H9 (cell line): ENCODE measurements around the gene ZBTB16. TPM values are rescaled to one million over a fixed set of nuclear protein-coding genes. Genes with fewer than 3 reads are reported as not detected.

ENCODE experiments used
- DNase-seq: peaks from one replicate; pipeline ENCODE4 v3.0.0-alpha.2; 2017
- H2AFZ ChIP-seq: one replicate; pipeline ENCODE4 v1.6.1; 2013; ENCODE audit warnings: mild to moderate bottlenecking, low read length, control low read depth, moderate library complexity
- H2AK5ac ChIP-seq: 2 replicates; pipeline ENCODE4 v1.6.1; 2013; ENCODE audit warnings: low read length, control low read depth, mixed read lengths; ENCODE audit not compliant: insufficient read length
- H2BK120ac ChIP-seq: one replicate; pipeline ENCODE4 v1.6.1; 2013; ENCODE audit warnings: low read depth, mild to moderate bottlenecking, low read length, control low read depth, inconsistent platforms; ENCODE audit not compliant: poor library complexity, severe bottlenecking
- H2BK12ac ChIP-seq: 2 replicates; pipeline ENCODE4 v1.6.1; 2013; ENCODE audit warnings: low read length, control low read depth, mixed read lengths, low read depth; ENCODE audit not compliant: insufficient read length
- H2BK15ac ChIP-seq: 2 replicates; pipeline ENCODE4 v1.6.1; 2013; ENCODE audit warnings: low read depth, low read length, control low read depth
- H2BK20ac ChIP-seq: one replicate; pipeline ENCODE4 v1.6.1; 2013; ENCODE audit warnings: low read depth, mild to moderate bottlenecking, low read length, control low read depth, inconsistent platforms; ENCODE audit not compliant: poor library complexity, severe bottlenecking
- H2BK5ac ChIP-seq: 2 replicates; pipeline ENCODE4 v1.6.1; 2013; ENCODE audit warnings: low read length, control low read depth, mixed read lengths; ENCODE audit not compliant: insufficient read length
- H3K14ac ChIP-seq: 2 replicates; pipeline ENCODE4 v1.6.1; 2013; ENCODE audit warnings: low read length, control low read depth; ENCODE audit not compliant: insufficient read depth
- H3K18ac ChIP-seq: 2 replicates; pipeline ENCODE4 v1.6.1; 2013; ENCODE audit warnings: low read depth, mild to moderate bottlenecking, mixed read lengths, low read length, control low read depth; ENCODE audit not compliant: insufficient read length
- H3K23ac ChIP-seq: 2 replicates; pipeline ENCODE4 v1.6.1; 2013; ENCODE audit warnings: low read length, control low read depth, mixed read lengths, low read depth; ENCODE audit not compliant: insufficient read length
- H3K23me2 ChIP-seq: 2 replicates; pipeline ENCODE4 v1.6.1; 2013; ENCODE audit warnings: low read depth, mild to moderate bottlenecking, mixed read lengths, low read length, control low read depth; ENCODE audit not compliant: insufficient read length, poor library complexity, severe bottlenecking
- H3K27ac ChIP-seq: 2 replicates; pipeline ENCODE4 v1.5.1; 2013; ENCODE audit warnings: low read length, control low read depth, mixed read lengths, low read depth; ENCODE audit not compliant: insufficient read length
- H3K27me3 ChIP-seq: 2 replicates; pipeline ENCODE4 v1.6.1; 2013; ENCODE audit warnings: low read length, control low read depth, inconsistent platforms; ENCODE audit not compliant: insufficient read depth
- H3K4ac ChIP-seq: 2 replicates; pipeline ENCODE4 v1.6.1; 2013; ENCODE audit warnings: low read depth, mild to moderate bottlenecking, control low read depth, inconsistent platforms, low read length, moderate library complexity
- H3K4me1 ChIP-seq: 2 replicates; pipeline ENCODE4 v1.6.1; 2013; ENCODE audit warnings: low read length, control low read depth, inconsistent platforms; ENCODE audit not compliant: insufficient read depth
- H3K4me2 ChIP-seq: 2 replicates; pipeline ENCODE4 v1.6.1; 2013; ENCODE audit warnings: low read length, control low read depth, mixed read lengths; ENCODE audit not compliant: insufficient read length, insufficient read depth
- H3K56ac ChIP-seq: 2 replicates; pipeline ENCODE4 v1.6.1; 2013; ENCODE audit warnings: low read depth, mild to moderate bottlenecking, mixed read lengths, low read length, control low read depth; ENCODE audit not compliant: insufficient read length
- H3K79me1 ChIP-seq: 2 replicates; pipeline ENCODE4 v1.6.1; 2013; ENCODE audit warnings: low read depth, mild to moderate bottlenecking, moderate library complexity, low read length, control low read depth, inconsistent platforms; ENCODE audit not compliant: insufficient read depth, poor library complexity, severe bottlenecking
- H3K79me2 ChIP-seq: 2 replicates; pipeline ENCODE4 v1.6.1; 2013; ENCODE audit warnings: low read length, control low read depth, inconsistent platforms; ENCODE audit not compliant: insufficient read depth
- H3K9ac ChIP-seq: 2 replicates; pipeline ENCODE4 v1.6.1; 2013; ENCODE audit warnings: low read length, control low read depth, mixed read lengths; ENCODE audit not compliant: insufficient read length; ENCODE audit errors: extremely low read depth
- H3K9me3 ChIP-seq: one replicate; pipeline ENCODE4 v1.6.1; 2013; ENCODE audit warnings: low read depth, low read length, inconsistent platforms; ENCODE audit not compliant: control insufficient read depth
- H3T11ph ChIP-seq: one replicate; pipeline ENCODE4 v1.6.1; 2013; ENCODE audit warnings: mild to moderate bottlenecking, low read length, control low read depth, inconsistent platforms
- H4K20me1 ChIP-seq: one replicate; pipeline ENCODE4 v1.6.1; 2013; ENCODE audit not compliant: control insufficient read depth, insufficient read length, insufficient read depth
- H4K5ac ChIP-seq: 2 replicates; pipeline ENCODE4 v1.6.1; 2013; ENCODE audit warnings: low read depth, mild to moderate bottlenecking, mixed read lengths, low read length, control low read depth; ENCODE audit not compliant: insufficient read length
- H4K8ac ChIP-seq: replicated peaks from 2 replicates; pipeline ENCODE4 v1.6.1; 2013; ENCODE audit warnings: low read length, control low read depth, mixed read lengths, low read depth; ENCODE audit not compliant: insufficient read length
- H4K91ac ChIP-seq: 2 replicates; pipeline ENCODE4 v1.6.1; 2013; ENCODE audit warnings: low read depth, mild to moderate bottlenecking, moderate library complexity, mixed read lengths, low read length, control low read depth; ENCODE audit not compliant: insufficient read length
- H3K27ac Mint-ChIP-seq, 3 experiments: 2 replicates in 2 of 3; 3 replicates in 1 of 3; pipeline ENCODE4 v1.8.0; 2020 to 2021; ENCODE audit warnings: mixed read lengths in 3 of 3, mild to moderate bottlenecking in 1 of 3, moderate library complexity in 1 of 3
- H3K27me3 Mint-ChIP-seq: 2 replicates; pipeline ENCODE4 v1.8.0; 2021; ENCODE audit warnings: low read depth, mild to moderate bottlenecking, moderate library complexity, mixed read lengths
- H3K36me3 Mint-ChIP-seq, 3 experiments: 2 replicates in 2 of 3; 3 replicates in 1 of 3; pipeline ENCODE4 v1.8.0; 2020 to 2021; ENCODE audit warnings: low read depth in 3 of 3, mixed read lengths in 3 of 3; ENCODE audit not compliant: insufficient read depth in 1 of 3
- H3K4me1 Mint-ChIP-seq, 2 experiments: 2 replicates each; pipeline ENCODE4 v1.8.0; 2020; ENCODE audit warnings: mixed read lengths in 2 of 2
- H3K4me3 Mint-ChIP-seq, 2 experiments: 2 replicates in 1 of 2; 3 replicates in 1 of 2; pipeline ENCODE4 v1.8.0; 2020 to 2021; ENCODE audit warnings: mild to moderate bottlenecking in 2 of 2, mixed read lengths in 2 of 2, moderate library complexity in 1 of 2
- H3K9me3 Mint-ChIP-seq, 2 experiments: 2 replicates in 1 of 2; 3 replicates in 1 of 2; pipeline ENCODE4 v1.8.0; 2020; ENCODE audit warnings: mild to moderate bottlenecking in 2 of 2, mixed read lengths in 2 of 2, moderate library complexity in 1 of 2
- CTCF ChIP-seq: fragments of 200-600 bp; sonication (generic); conservative IDR thresholded peaks from 3 replicates; pipeline ENCODE4 v1.8.0; 2021; ENCODE audit warnings: antibody characterized with exemption, mild to moderate bottlenecking
- whole genome bisulfite sequencing: extraction: QIAGEN DNeasy Blood & Tissue Kit; methylation state at CpG from one replicate; pipeline ENCODE4 v1.1.7; 2013; ENCODE audit warnings: missing lambda C conversion rate, low lambda C conversion rate, mixed read lengths; ENCODE audit not compliant: insufficient read length; ENCODE audit errors: extremely low coverage; 5-methylcytosine and 5-hydroxymethylcytosine counted together
- total RNA-seq: library from RNA; stranded (reverse); gene quantifications from 2 replicates; pipeline ENCODE4 v1.2.1, GENCODE V29; 2021

The ZBTB16 gene
- total RNA-seq, 1 experiment from 2014 or later = not detected

DNA sequence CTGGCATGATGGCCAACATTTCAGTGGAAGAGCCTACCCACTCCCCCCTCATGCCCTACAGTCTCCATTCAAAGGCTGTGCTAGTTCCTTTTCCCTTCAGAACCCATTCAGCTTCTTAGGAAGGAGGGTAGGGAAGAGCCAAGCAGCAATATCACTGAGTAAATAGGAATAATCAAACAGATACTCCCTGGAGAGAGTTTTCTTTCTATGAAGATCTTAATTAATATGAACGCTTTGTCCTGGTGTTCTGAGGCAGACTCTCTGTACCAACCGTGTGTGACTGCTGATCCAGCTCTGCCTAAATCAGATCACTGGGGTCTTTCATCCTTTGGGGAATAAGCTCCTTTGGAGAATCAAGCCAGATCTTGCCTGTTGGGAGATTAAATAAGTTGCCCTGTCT lies 161.5 kb downstream of the ZBTB16 start:
- H3K4ac ChIP-seq = no peak overlapping the region
- no peak overlapping the region for H2BK20ac ChIP-seq
- H4K5ac ChIP-seq = no peak overlapping the region
- H3K4me1 Mint-ChIP-seq = no peaks in the 10 kb centered on the region
- H4K8ac ChIP-seq = no peak overlapping the region
- no peak overlapping the region for H4K91ac ChIP-seq
- WGBS = no CpG with 5 or more reads among the region's 2 CpGs
- no peaks in the 10 kb centered on the region for H4K20me1 ChIP-seq
- no peaks in the 10 kb centered on the region for H3K27me3 ChIP-seq
- no peaks in the 10 kb centered on the region for H3K9me3 ChIP-seq
- H3K36me3 Mint-ChIP-seq = no peaks in the 10 kb centered on the region; a peak in 1 of 7 replicates
- no peak overlapping the region for H2AFZ ChIP-seq
- no peak overlapping the region for H2BK12ac ChIP-seq
- no peak overlapping the region for H2BK15ac ChIP-seq
- H3K9ac ChIP-seq = no peak overlapping the region
- no peak overlapping the region for H3K4me2 ChIP-seq
- H2AK5ac ChIP-seq = no peak overlapping the region
- no peaks in the 10 kb centered on the region for H3K79me2 ChIP-seq
- no peak overlapping the region for H3T11ph ChIP-seq
- H3K27ac Mint-ChIP-seq = no peak overlapping the region; a peak in 1 of 7 replicates
- H3K18ac ChIP-seq = no peak overlapping the region
- H2BK5ac ChIP-seq = no peak overlapping the region
- TF ChIP-seq CTCF = no peak
- H3K4me3 Mint-ChIP-seq = no peak overlapping the region
- H3K23ac ChIP-seq = no peak overlapping the region
- no peaks in the 10 kb centered on the region for H3K9me3 Mint-ChIP-seq
- H3K23me2 ChIP-seq = no peaks in the 10 kb centered on the region
- H3K56ac ChIP-seq = no peak overlapping the region
- H3K27me3 Mint-ChIP-seq = peaks cover 31% of the 10 kb centered on the region
- no peaks in the 10 kb centered on the region for H3K4me1 ChIP-seq
- H2BK120ac ChIP-seq = no peak overlapping the region
- no peaks in the 10 kb centered on the region for H3K79me1 ChIP-seq
- DNase-seq = no peak
- no peak overlapping the region for H3K14ac ChIP-seq
- no peak overlapping the region for H3K27ac ChIP-seq
